NCI-H774 (cell line): ENCODE results near the gene POLD2.
"Not testable (repeated sequence)": the region's sequence is repeated elsewhere in the genome, so short reads cannot be mapped to it uniquely, and the experiment has no call there.

Source experiments
- DNase-seq: peaks from one replicate; lab custom pipeline; 2025; lab: John Stamatoyannopoulos, UW

POLD2 gene

GRCh38 chr7:44138698-44139097, 15.3 kb upstream of the POLD2 start:
- no peak for DNase-seq

- no peak for DNase-seq
Measured at GRCh38 chr7:44136731-44137130, 13.4 kb upstream of the POLD2 start.

- DNase-seq, result no peak
Measured at GRCh38 chr7:44134943-44135628, 11.7 kb upstream of the POLD2 start.

- DNase-seq, result no peak
Measured at GRCh38 chr7:44133295-44133694, 9.9 kb upstream of the POLD2 start.

- no peak for DNase-seq
Measured at GRCh38 chr7:44132039-44132438, 8.7 kb upstream of the POLD2 start.

GRCh38 chr7:44131173-44132029, 8.1 kb upstream of the POLD2 start:
- peak; percentile 37 for DNase-seq

- no peak for DNase-seq
Measured at GRCh38 chr7:44128721-44129582, 5.6 kb upstream of the POLD2 start.

- no peak for DNase-seq
Measured at GRCh38 chr7:44127161-44127560, 3.8 kb upstream of the POLD2 start.

GRCh38 chr7:44126574-44126973, 3.2 kb upstream of the POLD2 start:
- DNase-seq, result not testable (repeated sequence)

GRCh38 chr7:44124822-44125202, 1.5 kb upstream of the POLD2 start:
- no peak for DNase-seq

- DNase-seq, result no peak
Measured at GRCh38 chr7:44122529-44122928, 819 bp downstream of the POLD2 start.

GRCh38 chr7:44121761-44122420, 1.5 kb downstream of the POLD2 start:
- no peak for DNase-seq

GRCh38 chr7:44120395-44120794, 3.0 kb downstream of the POLD2 start:
- no peak for DNase-seq

GRCh38 chr7:44119829-44120380, 3.4 kb downstream of the POLD2 start:
- DNase-seq, result no peak

- no peak for DNase-seq
Measured at GRCh38 chr7:44117801-44118429, 5.4 kb downstream of the POLD2 start.

GRCh38 chr7:44116789-44117666, 6.3 kb downstream of the POLD2 start:
- no peak for DNase-seq

- DNase-seq, result no peak
Measured at GRCh38 chr7:44116087-44116788, 7.1 kb downstream of the POLD2 start.

- no peak for DNase-seq
Measured at GRCh38 chr7:44114586-44115310, 8.6 kb downstream of the POLD2 start.
